ENCODE measurements around the gene HABP2.

Gene HABP2

GRCh38 chr10:113522460-113522859, 30.4 kb upstream of the HABP2 start:
- H3K79me2 ChIP-seq (ENCODE audit: insufficient read depth, low read depth) = no peaks in the 10 kb centered on the region
- no peaks in the 10 kb centered on the region for H3K27me3 ChIP-seq (ENCODE audit: insufficient read depth, low read depth)
- no peaks in the 10 kb centered on the region for H3K4me1 ChIP-seq (ENCODE audit: low read depth, poor library complexity, severe bottlenecking)
- H3K4me2 ChIP-seq = no peak overlapping the region
- H4K20me1 ChIP-seq (ENCODE audit: insufficient read depth) = no peaks in the 10 kb centered on the region
- no peak overlapping the region for H3K9ac ChIP-seq
- no peaks in the 10 kb centered on the region for H3K36me3 ChIP-seq (ENCODE audit: insufficient read depth)
- no peak overlapping the region for H2AFZ ChIP-seq (ENCODE audit: low read depth)
- no peak for TF ChIP-seq CTCF (conservative IDR thresholded peaks at IDR 0.05; ENCODE audit: low read depth, low read length)
- no peak overlapping the region for H3K27ac ChIP-seq
- H3K4me3 ChIP-seq (IDR thresholded peaks at IDR 0.05; ENCODE audit: insufficient read depth, low read depth, low read length) = no peak overlapping the region

GRCh38 chr10:113523071-113523470, 29.8 kb upstream of the HABP2 start:
- no peaks in the 10 kb centered on the region for H3K27me3 ChIP-seq (ENCODE audit: insufficient read depth, low read depth)
- H3K79me2 ChIP-seq (ENCODE audit: insufficient read depth, low read depth) = no peaks in the 10 kb centered on the region
- TF ChIP-seq CTCF (conservative IDR thresholded peaks at IDR 0.05; ENCODE audit: low read depth, low read length) = no peak
- no peak overlapping the region for H2AFZ ChIP-seq (ENCODE audit: low read depth)
- no peak overlapping the region for H3K27ac ChIP-seq
- H3K4me3 ChIP-seq (IDR thresholded peaks at IDR 0.05; ENCODE audit: insufficient read depth, low read depth, low read length) = no peak overlapping the region
- H3K36me3 ChIP-seq (ENCODE audit: insufficient read depth) = no peaks in the 10 kb centered on the region
- H3K4me2 ChIP-seq = no peak overlapping the region
- H3K9ac ChIP-seq = no peak overlapping the region
- no peaks in the 10 kb centered on the region for H4K20me1 ChIP-seq (ENCODE audit: insufficient read depth)
- no peaks in the 10 kb centered on the region for H3K4me1 ChIP-seq (ENCODE audit: low read depth, poor library complexity, severe bottlenecking)

- H3K4me1 ChIP-seq (ENCODE audit: low read depth, poor library complexity, severe bottlenecking) = no peaks in the 10 kb centered on the region
- no peaks in the 10 kb centered on the region for H3K36me3 ChIP-seq (ENCODE audit: insufficient read depth)
- no peak for TF ChIP-seq CTCF (conservative IDR thresholded peaks at IDR 0.05; ENCODE audit: low read depth, low read length)
- no peak overlapping the region for H3K27ac ChIP-seq
- no peak overlapping the region for H3K9ac ChIP-seq
- H2AFZ ChIP-seq (ENCODE audit: low read depth) = no peak overlapping the region
- H3K4me2 ChIP-seq = no peak overlapping the region
- no peaks in the 10 kb centered on the region for H4K20me1 ChIP-seq (ENCODE audit: insufficient read depth)
- no peak overlapping the region for H3K4me3 ChIP-seq (IDR thresholded peaks at IDR 0.05; ENCODE audit: insufficient read depth, low read depth, low read length)
- H3K27me3 ChIP-seq (ENCODE audit: insufficient read depth, low read depth) = no peaks in the 10 kb centered on the region
- H3K79me2 ChIP-seq (ENCODE audit: insufficient read depth, low read depth) = no peaks in the 10 kb centered on the region
Measured at GRCh38 chr10:113523628-113524027, 29.2 kb upstream of the HABP2 start.

- Histone ChIP-seq H3K9ac (no peak overlapping the region), H3K4me2 (no peak overlapping the region), H2AFZ (ENCODE audit: low read depth) (no peak overlapping the region), H3K4me3 (IDR thresholded peaks at IDR 0.05; ENCODE audit: insufficient read depth, low read depth, low read length) (no peak overlapping the region), H4K20me1 (ENCODE audit: insufficient read depth) (no peaks in the 10 kb centered on the region), H3K27ac (no peak overlapping the region), H3K36me3 (ENCODE audit: insufficient read depth) (no peaks in the 10 kb centered on the region), H3K27me3 (ENCODE audit: insufficient read depth, low read depth) (no peaks in the 10 kb centered on the region), H3K79me2 (ENCODE audit: insufficient read depth, low read depth) (no peaks in the 10 kb centered on the region), H3K4me1 (ENCODE audit: low read depth, poor library complexity, severe bottlenecking) (no peaks in the 10 kb centered on the region)
- no peak for TF ChIP-seq CTCF (conservative IDR thresholded peaks at IDR 0.05; ENCODE audit: low read depth, low read length)
Measured at GRCh38 chr10:113524120-113524519, 28.7 kb upstream of the HABP2 start.
